OCI-M1 (cell line): ENCODE data around the gene ROBO1.

Source experiments
- DNase-seq: peaks from one replicate; lab custom pipeline; 2025; lab: John Stamatoyannopoulos, UW

ROBO1 gene

GRCh38 chr3:78873641-78874040, 894.2 kb downstream of the ROBO1 start:
- DNase-seq = peak; percentile 1

GRCh38 chr3:78872195-78872594, 895.6 kb downstream of the ROBO1 start:
- DNase-seq = peak; percentile 69

GRCh38 chr3:78871048-78871447, 896.8 kb downstream of the ROBO1 start:
- DNase-seq = no peak

GRCh38 chr3:78870484-78870883, 897.3 kb downstream of the ROBO1 start:
- DNase-seq = no peak

GRCh38 chr3:78868570-78868969, 899.2 kb downstream of the ROBO1 start:
- DNase-seq = no peak

- no peak for DNase-seq
Observed at GRCh38 chr3:78867409-78868372, 900.1 kb downstream of the ROBO1 start.

- no peak for DNase-seq
Observed at GRCh38 chr3:78863306-78864203, 904.2 kb downstream of the ROBO1 start.

GRCh38 chr3:78861156-78861555, 906.6 kb downstream of the ROBO1 start:
- no peak for DNase-seq

- DNase-seq = no peak
Observed at GRCh38 chr3:78860567-78860966, 907.2 kb downstream of the ROBO1 start.

GRCh38 chr3:78858910-78859309, 908.9 kb downstream of the ROBO1 start:
- no peak for DNase-seq

GRCh38 chr3:78858174-78858573, 909.6 kb downstream of the ROBO1 start:
- no peak for DNase-seq

GRCh38 chr3:78857494-78858111, 910.2 kb downstream of the ROBO1 start:
- peak; percentile 6 for DNase-seq

- no peak for DNase-seq
Observed at GRCh38 chr3:78856164-78856563, 911.6 kb downstream of the ROBO1 start.

GRCh38 chr3:78855190-78855589, 912.6 kb downstream of the ROBO1 start:
- no peak for DNase-seq

- DNase-seq = no peak
Observed at GRCh38 chr3:78848392-78849288, 919.2 kb downstream of the ROBO1 start.

- no peak for DNase-seq
Observed at GRCh38 chr3:78847603-78848002, 920.2 kb downstream of the ROBO1 start.

- no peak for DNase-seq
Observed at GRCh38 chr3:78847203-78847602, 920.6 kb downstream of the ROBO1 start.

- no peak for DNase-seq
Observed at GRCh38 chr3:78846718-78847117, 921.1 kb downstream of the ROBO1 start.

GRCh38 chr3:78845605-78846004, 922.2 kb downstream of the ROBO1 start:
- DNase-seq = no peak

GRCh38 chr3:78844307-78844706, 923.5 kb downstream of the ROBO1 start:
- DNase-seq = no peak

GRCh38 chr3:78839693-78840092, 928.1 kb downstream of the ROBO1 start:
- DNase-seq = no peak
